Measurements from ENCODE around the gene PTPRG.

The PTPRG gene

GRCh38 chr3:61877359-61878138 is 316.2 kb downstream of the PTPRG start:
- peak; percentile 18 for DNase-seq (ENCODE audit: low read depth)
- peak; percentile 52 for TF ChIP-seq CTCF (conservative IDR thresholded peaks at IDR 0.05; ENCODE audit: low read depth, low read length)
- H3K4me3 ChIP-seq (ENCODE audit: low read length): no peak overlapping the region

GRCh38 chr3:61882253-61882652 is 320.9 kb downstream of the PTPRG start:
- no peak overlapping the region for H3K4me3 ChIP-seq (ENCODE audit: low read length)
- TF ChIP-seq CTCF (conservative IDR thresholded peaks at IDR 0.05; ENCODE audit: low read depth, low read length): no peak
- DNase-seq (ENCODE audit: low read depth): no peak

GRCh38 chr3:61884794-61885193 is 323.4 kb downstream of the PTPRG start:
- H3K4me3 ChIP-seq (ENCODE audit: low read length): no peak overlapping the region
- no peak for TF ChIP-seq CTCF (conservative IDR thresholded peaks at IDR 0.05; ENCODE audit: low read depth, low read length)
- DNase-seq (ENCODE audit: low read depth): no peak

GRCh38 chr3:61885414-61885813 is 324.0 kb downstream of the PTPRG start:
- no peak for DNase-seq (ENCODE audit: low read depth)
- H3K4me3 ChIP-seq (ENCODE audit: low read length): no peak overlapping the region
- TF ChIP-seq CTCF (conservative IDR thresholded peaks at IDR 0.05; ENCODE audit: low read depth, low read length): no peak

- no peak for DNase-seq (ENCODE audit: low read depth)
- TF ChIP-seq CTCF (conservative IDR thresholded peaks at IDR 0.05; ENCODE audit: low read depth, low read length): no peak
Observed at GRCh38 chr3:61887206-61887605, 325.8 kb downstream of the PTPRG start.

GRCh38 chr3:61889259-61889658 is 327.9 kb downstream of the PTPRG start:
- H3K4me3 ChIP-seq (ENCODE audit: low read length): no peak overlapping the region
- DNase-seq (ENCODE audit: low read depth): no peak
- no peak for TF ChIP-seq CTCF (conservative IDR thresholded peaks at IDR 0.05; ENCODE audit: low read depth, low read length)

More at GRCh38 chr3:61887206-61887605, 325.8 kb downstream of the PTPRG start:
- no peak overlapping the region for H3K4me3 ChIP-seq (ENCODE audit: low read length)

- no peak overlapping the region for H3K4me3 ChIP-seq (ENCODE audit: low read length)
- DNase-seq (ENCODE audit: low read depth): no peak
- TF ChIP-seq CTCF (conservative IDR thresholded peaks at IDR 0.05; ENCODE audit: low read depth, low read length): no peak
Observed at GRCh38 chr3:61890167-61890566, 328.8 kb downstream of the PTPRG start.
